HCT116 (cell line): ENCODE measurements around the gene SMIM35. TPM values are rescaled to one million over a fixed set of nuclear protein-coding genes. Genes with fewer than 3 reads are reported as not detected.
A peak's percentile ranks its signal among the peaks of the same experiment; 100 is the strongest.

ENCODE experiments used
- ATAC-seq: fragments of 200-7000 bp; cut with Tn5 transposase; 2 replicates; pipeline ENCODE4 v1.9.1; 2020; ENCODE audit warnings: mild to moderate bottlenecking, moderate library complexity
- BruUV-seq: library from RNA; stranded (reverse); fragments of 400-500 nt; replicated peaks from 2 replicates; lab custom pipeline; 2021; lab: Mats Ljungman, UMichigan
- CTCF ChIA-PET: fragments of 300-600 bp; sonication (Branson Sonifier 250); formaldehyde crosslinking; loops from one replicate; lab custom pipeline; 2021; ENCODE audit warnings: antibody characterized with exemption; lab: Charles Lee
- POLR2A ChIA-PET: fragments of 300-600, 350-600 bp; sonication (Branson Sonifier 250); formaldehyde crosslinking; loops from one replicate; lab custom pipeline; 2021; ENCODE audit warnings: antibody characterized with exemption; lab: Charles Lee
- RAD21 ChIA-PET, 2 experiments: fragments of 300-600 bp; sonication (Branson Sonifier 250); formaldehyde crosslinking; loops; one replicate each; lab custom pipeline; 2023; ENCODE audit warnings: low total read pairs in 2 of 2; ENCODE audit not compliant: uncharacterized antibody in 2 of 2, unreplicated experiment in 2 of 2, low non-redundant PET in 1 of 2; lab: Charles Lee
- DNase-seq: peaks from one replicate; pipeline ENCODE4 v3.0.0-alpha.2; 2010; ENCODE audit warnings: low read depth, low spot score
- H2AFZ ChIP-seq: fragments of 200-600 bp; shearing (Covaris generic), sonication (generic); 2 replicates; pipeline ENCODE4 v1.6.1; 2017; ENCODE audit warnings: low read depth, mixed run types, mixed read lengths, antibody characterized with exemption, low read length; ENCODE audit not compliant: poor library complexity, severe bottlenecking
- H3K27ac ChIP-seq: 2 replicates; pipeline ENCODE4 v1.5.1; 2012; ENCODE audit warnings: low read depth, low read length
- H3K27me3 ChIP-seq: fragments of 200-600 bp; sonication (generic); 2 replicates; pipeline ENCODE4 v1.6.1; 2016; ENCODE audit warnings: mixed run types, low read length, mixed read lengths; ENCODE audit not compliant: insufficient read depth
- H3K36me3 ChIP-seq, 2 experiments: fragments of 200-500 bp in 1 of 2; fragments of 200-600 bp in 1 of 2; sonication (Bioruptor generic) in 1 of 2; sonication (generic) in 1 of 2; 2 replicates each; pipeline versions ENCODE4 v1.5.1 to v1.6.1; 2014 to 2016; ENCODE audit warnings: low read length in 2 of 2, inconsistent platforms in 1 of 2, mixed read lengths in 1 of 2, mixed run types in 1 of 2; ENCODE audit not compliant: insufficient read depth in 2 of 2, control insufficient read depth in 1 of 2
- H3K4me1 ChIP-seq, 2 experiments: fragments of 200-600 bp in 1 of 2; sonication (generic) in 1 of 2; 2 replicates each; pipeline versions ENCODE4 v1.5.1 to v1.6.1; 2012 to 2017; ENCODE audit warnings: low read length in 2 of 2, inconsistent platforms in 1 of 2, mild to moderate bottlenecking in 1 of 2, mixed read lengths in 1 of 2, mixed run types in 1 of 2, moderate library complexity in 1 of 2; ENCODE audit not compliant: insufficient read depth in 2 of 2, control insufficient read depth in 1 of 2
- H3K4me2 ChIP-seq: fragments of 200-600 bp; sonication (generic); 2 replicates; pipeline ENCODE4 v1.6.1; 2017; ENCODE audit warnings: mixed run types, low read length, mixed read lengths
- H3K4me3 ChIP-seq, 2 experiments: fragments of 200-600 bp in 1 of 2; sonication (generic) in 1 of 2; replicated peaks in 1 of 2; 2 replicates each; pipeline ENCODE4 v1.5.1; 2011 to 2016; ENCODE audit warnings: low read length in 2 of 2, control low read depth in 1 of 2, low read depth in 1 of 2, mild to moderate bottlenecking in 1 of 2, mixed read lengths in 1 of 2, mixed run types in 1 of 2
- H3K79me2 ChIP-seq: fragments of 200-600 bp; sonication (generic); 2 replicates; pipeline ENCODE4 v1.6.1; 2017; ENCODE audit warnings: mild to moderate bottlenecking, mixed run types, low read length, moderate library complexity, mixed read lengths; ENCODE audit not compliant: insufficient read depth
- H3K9ac ChIP-seq: fragments of 200-600 bp; sonication (generic); 2 replicates; pipeline ENCODE4 v1.6.1; 2016; ENCODE audit warnings: low read length, mixed read lengths
- H3K9me2 ChIP-seq: fragments of 200-600 bp; sonication (generic), shearing (Covaris generic); 2 replicates; pipeline ENCODE4 v1.6.1; 2017; ENCODE audit warnings: mixed run types, mild to moderate bottlenecking, moderate library complexity; ENCODE audit not compliant: insufficient read depth
- H3K9me3 ChIP-seq, 2 experiments: fragments of 200-500 bp in 1 of 2; fragments of 200-600 bp in 1 of 2; sonication (Bioruptor generic) in 1 of 2; sonication (generic) in 1 of 2; 2 replicates each; pipeline ENCODE4 v1.6.1; 2014 to 2017; ENCODE audit warnings: low read length in 2 of 2, mixed read lengths in 2 of 2, inconsistent platforms in 1 of 2, low read depth in 1 of 2, mild to moderate bottlenecking in 1 of 2, mixed run types in 1 of 2, moderate library complexity in 1 of 2; ENCODE audit not compliant: control insufficient read depth in 1 of 2, insufficient read depth in 1 of 2
- H4K20me1 ChIP-seq: fragments of 200-600 bp; sonication (generic), shearing (Covaris generic); 2 replicates; pipeline ENCODE4 v1.6.1; 2017; ENCODE audit warnings: mixed run types, mild to moderate bottlenecking, moderate library complexity; ENCODE audit not compliant: insufficient read depth
- ATF3 ChIP-seq: IDR thresholded peaks from 2 replicates; pipeline ENCODE4 v1.6.1; 2012
- CBX3 ChIP-seq: IDR thresholded peaks from 2 replicates; pipeline ENCODE4 v1.6.1; 2012; ENCODE audit warnings: low read depth
- CEBPB ChIP-seq: IDR thresholded peaks from 2 replicates; pipeline ENCODE4 v1.6.1; 2012; ENCODE audit warnings: low read depth
- CTCF ChIP-seq, 3 experiments: fragments of 200-600 bp in 1 of 3; sonication (generic) in 1 of 3; IDR thresholded peaks in 2 of 3; conservative IDR thresholded peaks in 1 of 3; 2 replicates each; pipeline ENCODE4 v1.5.1; 2012 to 2017; ENCODE audit warnings: low read depth in 2 of 3, low read length in 2 of 3, antibody characterized with exemption in 1 of 3, borderline replicate concordance in 1 of 3, control low read depth in 1 of 3, mild to moderate bottlenecking in 1 of 3, mixed read lengths in 1 of 3, mixed run types in 1 of 3, moderate library complexity in 1 of 3; ENCODE audit not compliant: insufficient read depth in 1 of 3
- ELF1 ChIP-seq: IDR thresholded peaks from 2 replicates; pipeline ENCODE4 v1.6.1; 2012; ENCODE audit warnings: low read depth, borderline replicate concordance
- EZH2 ChIP-seq: fragments of 200-600 bp; sonication (generic); IDR thresholded peaks from 2 replicates; pipeline ENCODE4 v1.6.1; 2017; ENCODE audit warnings: antibody characterized with exemption, mixed run types
- EZH2phosphoT487 ChIP-seq: fragments of 200-600 bp; IDR thresholded peaks from 2 replicates; pipeline ENCODE4 v1.6.1; 2018; ENCODE audit warnings: antibody characterized with exemption, borderline replicate concordance
- POLR2A ChIP-seq: IDR thresholded peaks from 2 replicates; pipeline ENCODE4 v1.7.0; 2011; ENCODE audit warnings: borderline replicate concordance; ENCODE audit not compliant: insufficient read depth, insufficient read length; ENCODE audit errors: extremely low read depth
- POLR2AphosphoS5 ChIP-seq: IDR thresholded peaks from 2 replicates; pipeline ENCODE4 v1.6.1; 2011; ENCODE audit warnings: mild to moderate bottlenecking, low read depth, low read length, moderate library complexity
- RAD21 ChIP-seq: IDR thresholded peaks from 2 replicates; pipeline ENCODE4 v1.6.1; 2012; ENCODE audit warnings: low read depth, mild to moderate bottlenecking
- SIN3A ChIP-seq: IDR thresholded peaks from 2 replicates; pipeline ENCODE4 v1.6.1; 2012; ENCODE audit warnings: low read depth
- SP1 ChIP-seq: IDR thresholded peaks from 2 replicates; pipeline ENCODE4 v1.6.1; 2012; ENCODE audit warnings: low read depth
- SRF ChIP-seq: IDR thresholded peaks from 2 replicates; pipeline ENCODE4 v1.6.1; 2012; ENCODE audit warnings: low read depth
- ZBTB33 ChIP-seq: IDR thresholded peaks from 2 replicates; pipeline ENCODE4 v1.6.1; 2011; ENCODE audit warnings: mild to moderate bottlenecking, low read length, moderate library complexity; ENCODE audit not compliant: insufficient replicate concordance; ENCODE audit errors: extremely low read depth
- ZFX ChIP-seq: fragments of 450-650 bp; IDR thresholded peaks from 2 replicates; pipeline ENCODE4 v1.6.1; 2017
- intact Hi-C: fragments of 100-400 bp; cut with micrococcal nuclease; formaldehyde crosslinking; loops from 2 replicates; pipeline ENCODE4 v1.10.0; 2022
- total RNA-seq: library from RNA; stranded (reverse); gene quantifications from one replicate; pipeline ENCODE4 v1.2.1, GENCODE V29; 2021; ENCODE audit not compliant: unreplicated experiment

Gene SMIM35
- total RNA-seq, 1 experiment from 2014 or later = not detected

GRCh38 chr11:118060869-118061268 lies 25.9 kb downstream of the SMIM35 start:
- no TSS peak for BruUV-seq
- POLR2A ChIA-PET = no interaction called here
- no peaks in the 10 kb centered on the region for H3K9me2 ChIP-seq
- DNase-seq (no peak), ATAC-seq (peak; percentile 47; the same call in 1 of the 2 replicates)
- CTCF ChIA-PET = interaction anchor here (0.6 to 1.2 kb wide), 3 partner anchors 114 to 252 kb away, joined by 3 read pairs; no protein-coding TSS in a partner anchor
- RAD21 ChIA-PET = no interaction called here
- no peaks in the 10 kb centered on the region for H3K36me3 ChIP-seq
- H3K9me3 ChIP-seq = no peaks in the 10 kb centered on the region
- H3K27ac ChIP-seq = no peak overlapping the region
- H4K20me1 ChIP-seq = no peaks in the 10 kb centered on the region
- H3K79me2 ChIP-seq = no peaks in the 10 kb centered on the region
- peaks cover 0 to 7% of the 10 kb centered on the region in 2 experiments; a peak in 1 of 4 replicates for H3K4me1 ChIP-seq
- H2AFZ ChIP-seq = no peak overlapping the region
- no peaks in the 10 kb centered on the region for H3K27me3 ChIP-seq
- no peak for TF ChIP-seq SP1
- no peak for TF ChIP-seq ZFX
- no peak for TF ChIP-seq POLR2A
- no peak for TF ChIP-seq POLR2AphosphoS5
- no peak for TF ChIP-seq SRF
- TF ChIP-seq EZH2phosphoT487 = no peak
- TF ChIP-seq CTCF (IDR thresholded peaks at IDR 0.05 in 2 of 3, conservative IDR thresholded peaks at IDR 0.05 in 1 of 3; ENCODE audit: borderline replicate concordance in 1 of 3, insufficient read depth in 1 of 3, low read depth in 2 of 3, low read length in 2 of 3) = no peak
- no peak for TF ChIP-seq EZH2
- TF ChIP-seq ELF1 = no peak
- TF ChIP-seq CBX3 = no peak
- TF ChIP-seq CEBPB = no peak
- no peak for TF ChIP-seq ATF3
- no peak for TF ChIP-seq ZBTB33
- TF ChIP-seq SIN3A = no peak
- no peak for TF ChIP-seq RAD21
- H3K4me2 ChIP-seq = no peak overlapping the region
- intact Hi-C loops = no loop called here
- no peak overlapping the region for H3K4me3 ChIP-seq
- no peak overlapping the region for H3K9ac ChIP-seq
